Measurements from ENCODE around the gene PDE6G. TPM values are rescaled to one million over a fixed set of nuclear protein-coding genes. Genes with fewer than 3 reads are reported as not detected.

The PDE6G gene
- total and polyA plus RNA-seq, 2 of the 4 experiments (the other 2 are of a cell fraction): 2.7 TPM; not detected in 1

GRCh38 chr17:81697261-81698044 is 41.1 kb upstream of the PDE6G start:
- H2AFZ ChIP-seq (replicated peaks; ENCODE audit: low read length, poor library complexity): no peak overlapping the region
- no peaks in the 10 kb centered on the region for H3K9me1 ChIP-seq (ENCODE audit: insufficient read depth, low read length)
- no peak overlapping the region for H3K23ac ChIP-seq (ENCODE audit: low read depth, low read length)
- WGBS, 2 experiments (ENCODE audit: extremely low coverage in 2 of 2, insufficient read length in 1 of 2): 83% methylated on average over 19 of the region's 25 CpGs; no CpG with 5 or more reads in 1 of the 2 experiments
- H2BK15ac ChIP-seq (ENCODE audit: low read depth, low read length): no peak overlapping the region
- ATAC-seq (ENCODE audit: low read depth): no peak
- peaks cover 67% of the 10 kb centered on the region for H4K20me1 ChIP-seq (ENCODE audit: insufficient read depth, low read length)
- dilution Hi-C loops (cut with HindIII; ENCODE audit: low sequenced_read_pairs, unreplicated experiment): no loop called here
- no peak overlapping the region for H3K27ac ChIP-seq (ENCODE audit: insufficient read depth, low read length)
- no peak overlapping the region for H3K14ac ChIP-seq (replicated peaks; ENCODE audit: low read depth, low read length)
- no peak for TF ChIP-seq FOS (IDR thresholded peaks at IDR 0.05; ENCODE audit: low read depth, low read length)
- TF ChIP-seq MAFK (IDR thresholded peaks at IDR 0.05; ENCODE audit: low read depth, low read length): no peak
- TF ChIP-seq RAD21 (IDR thresholded peaks at IDR 0.05; ENCODE audit: low read length): no peak
- TF ChIP-seq MAZ (IDR thresholded peaks at IDR 0.05; ENCODE audit: borderline replicate concordance, low read depth, low read length): no peak
- TF ChIP-seq ELK1 (IDR thresholded peaks at IDR 0.05; ENCODE audit: borderline replicate concordance, low read depth, low read length): no peak
- TF ChIP-seq POLR2A (IDR thresholded peaks at IDR 0.05; ENCODE audit: low read depth, low read length): no peak
- TF ChIP-seq SMC3 (IDR thresholded peaks at IDR 0.05; ENCODE audit: low read depth, low read length): no peak
- no peak for TF ChIP-seq BHLHE40 (IDR thresholded peaks at IDR 0.05; ENCODE audit: low read depth, low read length)
- TF ChIP-seq RFX5 (IDR thresholded peaks at IDR 0.05; ENCODE audit: low read depth, low read length): no peak
- TF ChIP-seq CEBPB (IDR thresholded peaks at IDR 0.05; ENCODE audit: low read depth, low read length): no peak
- H3K4me3 ChIP-seq (ENCODE audit: insufficient read depth, low read depth, low read length): no peak overlapping the region
- no peak overlapping the region for H2AK9ac ChIP-seq (replicated peaks; ENCODE audit: low read depth, low read length, poor library complexity)
- CTCF ChIA-PET: no interaction called here
- H4K91ac ChIP-seq (ENCODE audit: insufficient read depth, low read depth, low read length): no peak overlapping the region
- no peak overlapping the region for H2BK20ac ChIP-seq (ENCODE audit: low read depth, low read length)
- no peak overlapping the region for H2AK5ac ChIP-seq (ENCODE audit: low read depth, low read length)
- peaks cover 70% of the 10 kb centered on the region for H3K36me3 ChIP-seq (ENCODE audit: control insufficient read depth, insufficient read depth, low read length)
- H3K4me2 ChIP-seq (ENCODE audit: low read depth, low read length): no peak overlapping the region
- H3K9me3 ChIP-seq (ENCODE audit: control insufficient read depth, insufficient read depth, low read length): no peaks in the 10 kb centered on the region
- no peak overlapping the region for H3K56ac ChIP-seq (ENCODE audit: extremely low read depth, insufficient read depth, low read length)
- no TSS peak for BruUV-seq (replicated peaks)
- H3K9ac ChIP-seq (ENCODE audit: low read depth, low read length): no peak overlapping the region
- H3K27me3 ChIP-seq (ENCODE audit: control insufficient read depth, insufficient read depth, low read length): no peaks in the 10 kb centered on the region
- no peak overlapping the region for H4K8ac ChIP-seq (ENCODE audit: low read depth in 2 of 2, low read length in 2 of 2)
- no peak overlapping the region for H4K5ac ChIP-seq (ENCODE audit: low read depth, low read length)
- intact Hi-C loops (cut with micrococcal nuclease): no loop called here
- POLR2A ChIA-PET (ENCODE audit: unreplicated experiment): no interaction called here
- peaks cover 2% of the 10 kb centered on the region; the same call in 1 of the 2 replicates for H3K4me1 ChIP-seq (ENCODE audit: control insufficient read depth, insufficient read depth, low read length)
- in situ Hi-C loops (cut with MboI; ENCODE audit: low sequenced_read_pairs): no loop called here
- no peak overlapping the region for H3K4ac ChIP-seq (ENCODE audit: low read depth, low read length)
- H2BK120ac ChIP-seq (ENCODE audit: low read depth, low read length): no peak overlapping the region
- no peak for DNase-seq
- H3K79me1 ChIP-seq (ENCODE audit: low read depth in 1 of 2, low read length in 2 of 2): peaks cover 8 to 53% of the 10 kb centered on the region in 2 experiments; a peak in 3 of 4 replicates
- no peak overlapping the region for H2BK5ac ChIP-seq (ENCODE audit: low read depth, low read length, poor library complexity, severe bottlenecking)
- H3K18ac ChIP-seq (ENCODE audit: low read depth, low read length): no peak overlapping the region
